Activated CD4-positive, alpha-beta T cell treated with anti-CD3 and anti-CD28 coated beads for 24 hours (primary cell): ENCODE data around the gene WDPCP.
"Not testable (repeated sequence)": the region's sequence is repeated elsewhere in the genome, so short reads cannot be mapped to it uniquely, and the experiment has no call there.

Experiments
- DNase-seq, 2 donors: peaks; one replicate each; pipeline ENCODE4 v3.0.0-alpha.2; 2020; ENCODE audit warnings: low read depth in 2 of 2

Gene WDPCP

GRCh38 chr2:63369146-63369545, 219.1 kb downstream of the WDPCP start:
- DNase-seq = no peak

GRCh38 chr2:63364866-63365265, 223.4 kb downstream of the WDPCP start:
- no peak for DNase-seq

DNA sequence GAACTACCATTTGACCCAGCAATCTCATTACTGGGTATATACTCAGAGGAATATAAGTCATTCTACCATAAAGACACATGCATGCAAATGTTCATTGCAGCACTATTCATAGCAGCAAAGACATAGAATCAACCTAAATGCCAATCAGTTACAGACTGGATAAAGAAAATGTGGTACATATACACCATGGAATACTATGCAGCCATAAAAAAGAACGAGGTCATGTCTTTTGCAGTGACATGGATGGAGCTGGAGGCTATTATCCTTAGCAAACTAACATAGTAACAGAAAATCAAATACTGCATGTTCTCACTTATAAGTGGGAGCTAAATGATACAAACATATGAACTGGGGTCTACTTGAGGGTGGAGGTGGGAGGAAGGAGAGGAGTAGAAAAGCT, 230.6 kb downstream of the WDPCP start:
- not testable (repeated sequence) for DNase-seq

DNA sequence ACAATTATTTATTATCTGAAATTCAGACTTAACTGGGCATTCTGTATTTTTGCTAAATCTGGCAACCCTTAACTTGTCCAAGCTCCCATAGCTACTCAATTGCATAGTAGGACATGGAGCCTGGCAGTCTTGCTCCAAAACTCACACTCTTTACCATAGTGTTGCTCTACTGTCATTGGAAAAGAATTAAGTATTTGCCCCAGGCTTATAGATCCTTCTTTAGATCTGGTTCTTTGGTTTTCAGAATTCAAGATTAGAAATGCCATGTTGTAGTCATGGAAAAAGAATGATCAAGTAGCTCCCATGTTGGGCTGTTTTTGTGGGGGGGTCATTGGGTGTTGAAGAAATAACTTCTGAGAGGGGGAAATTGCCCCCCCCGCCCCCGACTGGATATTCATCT, 240.9 kb downstream of the WDPCP start:
- DNase-seq = no peak

GRCh38 chr2:63346411-63346810, 241.9 kb downstream of the WDPCP start:
- DNase-seq = no peak

- DNase-seq = no peak
Measured at GRCh38 chr2:63345285-63345633, 243.0 kb downstream of the WDPCP start.

- no peak for DNase-seq
Measured at GRCh38 chr2:63344575-63345284, 243.5 kb downstream of the WDPCP start.

- DNase-seq = no peak
Measured at GRCh38 chr2:63343397-63344109, 244.7 kb downstream of the WDPCP start.

DNA sequence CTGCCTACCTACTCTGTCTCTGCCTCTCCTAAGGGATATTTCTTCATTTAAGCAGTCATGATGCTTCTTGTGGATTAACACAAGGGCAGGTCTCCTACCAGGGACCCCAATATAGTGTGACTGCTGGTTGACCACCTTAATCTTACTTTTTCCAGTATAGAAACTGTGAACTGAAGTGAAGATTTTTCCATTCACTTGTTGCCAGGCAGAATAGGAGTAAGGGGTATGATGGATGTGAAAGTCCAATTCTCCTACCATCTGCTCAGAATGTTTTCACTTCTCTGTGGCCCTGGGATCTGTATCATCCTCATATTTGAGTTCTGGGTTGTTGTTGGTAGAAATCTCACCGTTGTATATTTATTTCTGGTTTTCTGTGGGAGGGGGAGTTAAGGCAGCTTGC, 247.8 kb downstream of the WDPCP start:
- DNase-seq = no peak

DNA sequence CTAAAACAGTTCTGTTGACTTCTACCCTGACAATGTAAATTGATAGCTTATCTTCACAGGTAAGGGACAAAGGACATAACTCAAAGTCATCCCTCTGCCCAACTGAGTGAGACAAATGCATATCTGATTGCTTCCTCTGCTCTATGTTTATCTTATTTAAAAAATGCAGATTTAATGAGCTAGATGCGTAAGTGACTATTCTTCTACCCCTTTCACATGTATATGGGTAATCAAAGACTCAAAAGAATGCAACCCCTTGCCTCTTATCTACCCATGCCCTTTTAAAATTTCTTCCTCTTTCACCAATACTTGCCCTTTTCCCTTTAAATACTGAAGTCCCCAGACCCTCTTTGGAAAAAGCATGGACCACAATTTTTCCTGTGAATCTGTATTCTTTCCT, 253.4 kb downstream of the WDPCP start:
- no peak for DNase-seq

GRCh38 chr2:63326473-63326872, 261.8 kb downstream of the WDPCP start:
- DNase-seq = no peak

GRCh38 chr2:63323662-63324061, 264.6 kb downstream of the WDPCP start:
- not testable (repeated sequence) for DNase-seq

DNA sequence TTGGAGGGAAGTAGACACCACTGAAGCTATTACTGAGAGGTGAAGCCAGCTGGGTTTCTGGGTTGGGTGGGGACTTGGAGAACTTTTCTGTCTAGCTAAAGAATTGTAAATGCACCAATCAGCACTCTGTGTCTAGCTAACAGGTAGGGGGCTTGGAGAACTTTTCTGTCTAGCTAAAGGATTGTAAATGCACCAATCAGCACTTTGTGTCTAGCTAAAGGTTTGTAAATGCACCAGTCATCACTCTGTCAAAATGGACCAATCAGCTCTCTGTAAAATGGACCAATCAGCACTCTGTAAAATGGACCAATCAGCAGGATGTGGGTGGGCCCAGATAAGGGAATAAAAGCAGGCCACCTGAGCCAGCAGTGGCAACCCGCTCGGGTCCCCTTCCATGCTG, 266.3 kb downstream of the WDPCP start:
- not testable (repeated sequence) for DNase-seq

GRCh38 chr2:63320669-63321068, 267.6 kb downstream of the WDPCP start:
- DNase-seq = no peak

DNA sequence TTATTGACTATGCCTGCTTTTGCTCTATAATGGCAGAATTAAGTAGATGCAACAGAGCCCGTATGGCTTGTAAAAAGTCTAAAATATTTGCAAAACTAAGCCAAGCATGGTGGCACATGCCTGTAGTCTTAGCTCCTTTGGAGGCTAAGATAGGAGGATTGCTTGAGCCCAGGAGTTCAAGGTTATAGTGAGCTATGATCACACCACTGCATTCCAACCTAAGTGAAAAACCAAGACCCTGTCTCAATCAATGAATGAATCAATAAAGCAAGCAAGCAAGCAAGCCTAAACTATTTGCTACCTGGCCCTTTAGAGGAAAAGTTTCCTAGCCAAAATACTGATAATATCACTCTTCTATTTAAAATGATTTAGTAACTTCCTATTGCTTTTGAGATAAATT, 277.7 kb downstream of the WDPCP start:
- no peak for DNase-seq

- DNase-seq = no peak
Measured at GRCh38 chr2:63301481-63301880, 286.8 kb downstream of the WDPCP start.

DNA sequence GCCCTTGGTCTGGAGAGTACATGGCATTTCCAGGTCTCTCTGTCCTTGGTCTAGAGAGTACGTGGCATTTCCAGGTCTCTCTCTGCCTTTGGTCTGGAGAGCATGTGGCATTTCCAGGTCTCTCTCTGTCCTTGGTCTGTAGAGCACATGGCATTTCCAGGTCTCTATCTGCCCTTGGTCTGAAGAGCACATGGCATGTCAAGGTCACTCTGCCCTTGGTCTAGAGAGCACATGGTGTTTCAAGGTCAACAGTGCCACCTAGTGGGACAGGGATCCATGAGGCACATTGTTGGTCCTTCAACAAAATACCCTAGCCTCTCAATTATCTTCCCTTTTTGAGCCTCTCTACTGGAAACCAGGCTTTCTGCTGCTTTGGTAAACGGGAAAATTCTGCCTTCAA, 287.4 kb downstream of the WDPCP start:
- no peak for DNase-seq

DNA sequence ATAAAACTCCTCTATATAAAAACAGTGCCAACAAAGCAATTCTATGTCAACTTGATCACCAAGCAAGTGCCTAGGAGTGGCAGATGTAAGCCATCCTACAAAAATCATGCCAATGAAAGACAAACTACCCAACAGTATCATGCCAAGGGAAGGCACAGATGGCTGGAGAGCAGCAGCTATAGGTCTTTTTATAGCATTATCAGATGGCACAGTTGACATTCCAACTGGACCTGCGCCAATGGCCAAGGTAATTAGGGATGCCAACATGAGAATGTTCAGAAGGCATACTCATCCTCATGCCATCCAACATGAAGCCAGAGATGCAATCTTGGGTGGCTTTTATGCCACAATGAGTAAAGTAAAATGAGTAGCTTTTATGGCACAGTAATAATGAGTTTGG, 300.3 kb downstream of the WDPCP start:
- no peak for DNase-seq

DNA sequence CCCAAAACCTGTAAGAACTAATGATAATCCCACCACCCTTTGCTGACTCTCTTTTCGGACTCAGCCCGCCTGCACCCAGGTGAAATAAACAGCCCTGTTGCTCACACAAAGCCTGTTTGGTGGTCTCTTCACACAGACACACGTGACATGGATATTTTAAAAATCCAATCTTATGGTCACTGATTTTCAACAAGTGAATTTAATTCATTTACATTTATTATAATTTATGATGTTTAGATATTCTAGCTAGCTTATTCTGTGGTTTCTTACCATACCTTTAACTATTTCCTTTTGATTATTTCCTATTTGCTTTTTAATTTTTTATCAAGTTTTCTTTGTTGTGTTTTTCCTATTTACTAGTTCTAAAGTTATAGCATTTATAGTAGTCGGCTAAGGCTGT, 301.8 kb downstream of the WDPCP start:
- not testable (repeated sequence) for DNase-seq

GRCh38 chr2:63283273-63283672, 305.0 kb downstream of the WDPCP start:
- DNase-seq = no peak

DNA sequence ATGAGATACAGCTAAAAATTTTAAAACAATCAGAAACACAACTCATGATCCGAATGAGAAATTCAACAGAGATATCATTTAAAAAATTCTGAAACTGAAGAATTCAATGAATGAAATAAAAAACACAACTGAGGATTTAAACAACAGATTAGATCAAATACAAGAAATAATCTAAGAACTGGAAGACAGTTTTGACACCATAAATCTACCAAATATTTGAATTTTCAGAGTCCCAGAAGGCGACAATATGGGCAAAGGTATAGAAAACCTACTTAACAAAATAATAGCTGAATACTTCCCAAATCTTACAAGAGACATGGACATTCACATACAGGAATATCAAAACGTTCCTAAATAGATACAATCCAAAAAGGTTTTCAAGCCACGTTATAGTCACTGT, 315.7 kb downstream of the WDPCP start:
- no peak for DNase-seq

DNA sequence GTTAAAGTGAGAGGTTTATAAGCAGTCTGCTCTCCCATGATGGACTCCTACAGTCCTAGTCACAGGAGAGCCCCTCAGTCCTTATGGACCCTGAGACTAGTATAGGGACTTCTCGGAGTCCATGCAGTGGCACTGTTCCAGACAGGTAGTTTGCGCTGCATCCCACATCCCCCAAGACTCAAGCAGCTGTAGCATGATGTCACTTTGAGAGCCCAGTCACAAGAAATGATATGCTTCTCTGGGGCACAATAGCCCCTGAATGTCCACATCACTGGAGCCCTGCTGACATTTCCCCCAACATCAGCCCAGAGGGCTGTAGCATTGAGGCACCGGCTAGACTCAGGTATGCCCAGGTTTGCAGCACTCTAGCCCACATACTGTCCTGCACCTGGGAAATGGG, 317.6 kb downstream of the WDPCP start:
- no peak for DNase-seq

GRCh38 chr2:63268946-63269345, 319.3 kb downstream of the WDPCP start:
- DNase-seq = no peak
